NT2/D1 (cell line): ENCODE results near the gene POLN.

ENCODE experiments used
- SUZ12 ChIP-seq: IDR thresholded peaks from 2 replicates; pipeline ENCODE4 v1.6.1; 2011; ENCODE audit not compliant: insufficient read length, insufficient read depth; ENCODE audit errors: extremely low read depth
- YY1 ChIP-seq: IDR thresholded peaks from 2 replicates; pipeline ENCODE4 v1.6.1; 2011; ENCODE audit not compliant: insufficient read length, insufficient read depth
- ZNF274 ChIP-seq: IDR thresholded peaks from 2 replicates; pipeline ENCODE4 v1.6.1; 2011; ENCODE audit warnings: mild to moderate bottlenecking, low read depth, low read length

DNA sequence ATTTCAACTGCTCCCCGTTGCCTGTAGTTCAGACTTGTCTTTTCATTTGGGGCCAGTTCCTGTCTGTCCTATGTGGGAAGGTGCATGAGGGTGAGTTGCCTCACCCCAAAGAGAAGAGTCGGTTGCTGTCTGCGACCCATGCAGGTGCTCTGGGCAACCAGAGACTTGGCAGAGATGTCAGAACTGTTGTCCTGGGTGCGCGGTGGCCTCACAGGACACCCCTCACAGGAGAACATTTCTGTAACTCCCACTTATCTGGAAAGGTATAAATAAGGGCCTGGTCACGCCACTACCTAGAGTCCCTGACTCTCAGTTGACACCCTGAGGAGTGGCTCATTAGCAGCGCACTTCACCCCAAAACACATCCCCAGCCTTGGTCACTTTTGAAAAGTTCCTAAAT, 192.5 kb downstream of the POLN start:
- no peak for TF ChIP-seq ZNF274
- TF ChIP-seq SUZ12 = no peak
- TF ChIP-seq YY1 = no peak
